Epithelial cell of prostate (primary cell): Measurements from ENCODE around the gene PBX4.
"Not testable (repeated sequence)": the region's sequence is repeated elsewhere in the genome, so short reads cannot be mapped to it uniquely, and the experiment has no call there.

Experiments
- DNase-seq: peaks from one replicate; pipeline ENCODE4 v3.0.0-alpha.2; 2011; ENCODE audit warnings: low read depth, low spot score
- H3K27ac ChIP-seq: fragments of 450-650 bp; 2 replicates; pipeline ENCODE4 v1.5.1; 2017; ENCODE audit warnings: mild to moderate bottlenecking

PBX4 gene

DNA sequence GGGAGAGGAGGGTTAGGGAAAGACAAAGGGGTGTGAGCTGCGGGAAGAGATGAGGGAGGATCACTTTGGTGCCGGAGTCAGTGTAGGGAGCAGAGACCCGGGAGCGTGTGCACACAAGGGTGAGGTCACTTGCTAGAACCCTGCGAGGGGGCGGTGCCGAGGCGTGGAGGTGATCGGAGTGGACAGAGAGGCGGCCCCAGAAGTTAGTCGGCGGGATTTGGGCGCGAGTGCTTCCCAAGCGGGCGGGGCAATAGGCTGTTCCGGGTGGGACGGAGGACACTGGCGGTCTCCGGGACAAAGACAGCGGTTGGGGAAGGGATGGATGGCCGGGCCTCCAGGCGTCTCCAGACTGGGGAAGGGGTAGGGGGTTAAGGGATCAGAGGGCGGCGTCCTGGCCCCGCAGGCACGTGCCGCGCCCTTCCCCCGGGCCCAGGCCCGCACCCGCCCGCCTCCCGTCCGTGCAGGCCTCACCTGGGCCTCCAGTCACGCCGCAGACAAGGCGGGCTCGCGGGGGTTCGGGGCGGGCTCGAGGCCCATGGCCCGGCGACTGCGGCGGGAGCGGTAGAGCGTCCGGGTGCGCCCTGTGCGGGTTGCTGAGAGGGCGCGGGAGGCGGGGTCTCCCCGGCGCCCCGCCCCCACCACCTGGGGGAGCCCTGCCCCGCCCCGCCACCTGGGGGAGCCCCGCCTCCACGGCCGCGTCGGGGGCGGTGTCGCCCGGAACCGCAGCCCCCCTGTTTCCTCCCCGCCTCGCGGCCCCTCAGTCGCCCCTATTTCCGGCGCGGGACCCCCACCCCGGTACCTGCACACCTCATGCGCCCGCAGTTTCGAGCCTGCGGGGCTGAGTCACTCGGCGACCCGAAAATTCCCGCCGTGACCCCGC is 9.4 kb upstream of the PBX4 start, which contains the start of gene LPAR2:
LPAR2 (minus strand) TSS at position 600 of the 880 bp plus-strand sequence. CDS start 945 bp downstream, outside the sequence.
- peak within 1 kb of the TSS; percentile 88 for H3K27ac ChIP-seq
- DNase-seq = no peak

DNA sequence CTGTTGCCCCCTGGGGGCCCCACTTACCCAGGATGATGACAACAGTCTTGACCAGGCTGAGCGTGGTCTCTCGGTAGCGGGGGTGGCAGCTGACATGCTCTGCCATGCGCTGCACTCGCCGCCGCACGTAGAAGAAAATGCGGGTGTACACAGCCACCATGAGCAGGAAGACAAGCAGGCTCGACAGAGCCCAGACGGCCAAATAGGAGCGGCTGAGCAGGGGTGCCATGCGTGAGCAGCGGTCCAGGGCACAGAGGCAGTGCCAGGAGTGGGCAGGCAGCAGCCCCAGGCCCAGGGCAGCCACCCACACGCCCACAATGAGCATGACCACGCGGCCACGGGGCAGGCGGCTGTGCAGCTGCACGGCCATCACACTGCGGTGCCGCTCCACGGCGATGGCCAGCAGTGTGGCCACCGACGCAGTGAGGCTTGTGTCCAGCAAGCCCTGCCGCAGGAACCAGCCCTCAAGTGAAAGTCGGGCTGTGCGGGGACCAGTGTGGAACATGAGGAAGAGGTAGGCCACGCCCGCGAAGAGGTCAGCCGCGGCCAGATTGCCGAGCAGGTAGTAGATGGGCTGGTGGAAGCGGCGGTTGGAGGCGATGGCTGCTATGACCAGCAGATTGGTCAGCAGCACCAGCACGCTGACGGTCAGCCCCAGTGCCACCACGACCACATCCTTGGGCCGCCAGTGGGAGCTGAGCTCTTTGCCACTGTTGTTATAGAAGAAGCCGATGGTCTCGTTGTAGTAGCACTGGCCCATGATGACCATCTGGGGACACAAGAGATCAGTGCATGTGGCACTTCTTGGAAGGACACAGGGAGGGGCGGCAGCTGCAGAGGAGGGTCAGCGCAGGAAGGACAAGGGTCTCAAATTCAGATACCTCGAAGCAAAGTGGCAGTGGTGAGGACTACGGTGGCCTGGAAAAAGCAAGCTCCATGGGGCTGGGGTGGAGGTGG is 8.3 kb upstream of the PBX4 start:
- DNase-seq = no peak
- peak overlapping the region; percentile 88 for H3K27ac ChIP-seq

DNA sequence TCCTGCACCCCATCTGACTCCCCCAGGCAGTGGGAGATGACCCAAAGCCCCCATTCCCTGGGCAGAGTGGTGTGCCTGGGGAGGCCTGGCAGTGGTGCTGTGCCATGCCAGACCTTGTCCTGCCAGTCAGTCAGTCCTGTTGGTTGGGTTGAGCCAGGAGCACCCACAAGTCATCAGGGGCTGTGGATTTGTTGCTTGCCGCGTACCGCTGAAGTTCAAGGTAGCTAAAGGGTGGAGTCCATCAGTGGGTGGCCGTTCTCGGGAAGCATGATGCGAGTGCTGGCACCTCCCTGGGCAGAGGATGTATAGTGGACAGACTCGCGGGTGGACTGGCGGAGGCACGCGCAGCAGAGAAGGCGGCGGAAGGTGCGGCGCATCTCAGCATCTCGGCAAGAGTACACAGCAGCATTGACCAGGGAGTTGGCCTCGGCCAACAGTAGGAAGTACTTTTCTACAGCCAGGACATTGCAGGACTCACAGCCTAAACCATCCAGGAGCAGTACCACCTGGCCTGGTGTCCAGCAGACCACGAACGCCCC is 5.6 kb upstream of the PBX4 start:
- no peak overlapping the region for H3K27ac ChIP-seq
- DNase-seq = no peak

DNA sequence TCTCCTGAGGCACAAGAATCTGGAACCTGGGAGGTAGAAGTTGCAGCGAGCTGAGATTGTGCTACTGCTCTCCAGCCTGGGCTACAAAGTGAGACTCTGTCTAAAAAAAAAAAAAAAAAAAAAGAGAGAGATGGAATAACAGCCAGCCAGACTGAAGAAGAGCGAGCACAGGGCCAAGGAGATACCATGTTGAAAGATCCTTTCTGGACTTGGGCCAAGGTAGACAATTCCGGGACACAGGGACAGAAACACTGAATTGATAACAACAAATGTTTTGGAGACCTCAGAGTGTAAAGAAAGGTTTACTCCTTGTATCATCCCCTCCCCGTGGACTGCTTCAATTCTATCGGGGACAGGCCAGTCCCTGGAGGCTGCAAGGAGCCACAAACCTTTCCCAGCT is 4.9 kb upstream of the PBX4 start:
- no peak for DNase-seq
- H3K27ac ChIP-seq = no peak overlapping the region

DNA sequence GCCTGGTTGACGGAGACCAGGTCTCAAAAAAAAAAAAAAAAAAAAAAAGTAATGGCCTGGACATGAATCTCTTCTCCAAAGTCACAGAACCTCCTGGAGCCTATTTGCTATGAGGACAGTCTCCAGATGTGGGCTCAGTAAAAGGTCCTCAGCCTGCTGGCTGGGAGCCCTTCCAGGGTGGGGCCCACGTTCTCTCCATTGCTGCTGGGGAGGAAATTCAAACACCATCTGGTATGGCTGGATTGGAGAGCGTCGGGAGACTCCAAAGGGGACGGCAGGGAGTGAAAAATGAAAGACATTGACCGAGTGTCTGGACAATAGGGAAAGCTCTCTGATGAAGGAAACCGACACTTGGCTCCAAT is 1.3 kb upstream of the PBX4 start:
- no peak for DNase-seq
- H3K27ac ChIP-seq = no peak overlapping the region

DNA sequence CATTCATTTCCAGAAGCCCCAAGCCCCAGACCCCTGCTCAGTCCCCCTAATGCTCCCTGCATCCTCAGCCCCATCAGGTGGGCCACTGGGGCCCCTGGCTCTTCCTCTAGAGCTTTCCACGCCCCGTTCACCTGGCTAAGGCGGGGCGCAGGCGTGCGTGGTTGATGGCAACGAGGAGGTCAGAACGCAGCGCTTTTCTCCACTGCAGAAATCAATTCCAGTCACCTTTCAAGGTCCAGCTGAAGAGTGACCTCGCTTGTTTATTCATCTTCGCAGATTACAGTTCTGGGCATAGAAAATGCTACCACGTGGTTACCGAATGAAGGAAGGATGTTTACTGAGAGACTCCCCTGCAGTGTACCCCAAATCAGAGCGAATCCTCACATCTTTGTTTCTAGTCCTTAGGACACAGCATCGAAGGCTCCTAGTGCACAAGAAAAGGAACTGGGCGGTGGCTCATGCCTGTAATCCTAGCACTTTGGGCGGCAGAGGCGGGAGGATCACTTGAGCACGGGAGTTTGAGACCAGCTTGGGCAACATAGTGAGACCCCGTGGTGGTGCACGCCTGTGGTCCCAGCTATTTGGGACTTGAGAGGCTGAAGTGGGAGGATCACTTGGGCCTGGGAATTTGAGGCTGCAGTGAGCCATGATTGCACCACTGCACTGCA is 828 bp upstream of the PBX4 start:
- DNase-seq = no peak
- H3K27ac ChIP-seq = no peak overlapping the region

DNA sequence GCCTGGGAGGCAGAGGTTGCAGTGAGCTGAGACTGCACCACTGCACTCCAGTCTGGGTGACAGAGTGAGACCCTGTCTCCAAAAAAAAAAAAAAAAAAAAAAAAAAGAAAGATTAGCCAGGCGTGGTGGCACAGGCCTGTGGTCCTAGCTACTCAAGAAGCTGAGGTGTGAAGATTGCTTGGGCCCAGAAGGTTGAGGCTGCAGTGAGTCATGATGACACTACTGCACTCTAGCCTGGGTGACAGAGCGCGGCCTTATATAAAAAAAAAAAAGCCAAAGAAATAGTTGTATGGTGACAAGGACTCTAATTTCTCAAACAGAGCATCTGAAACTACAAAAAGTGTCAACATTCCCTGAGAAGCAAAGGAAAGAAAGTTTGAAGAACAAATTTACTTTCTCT is 3.4 kb downstream of the PBX4 start:
- DNase-seq = no peak
- H3K27ac ChIP-seq = peak overlapping the region; percentile 9

DNA sequence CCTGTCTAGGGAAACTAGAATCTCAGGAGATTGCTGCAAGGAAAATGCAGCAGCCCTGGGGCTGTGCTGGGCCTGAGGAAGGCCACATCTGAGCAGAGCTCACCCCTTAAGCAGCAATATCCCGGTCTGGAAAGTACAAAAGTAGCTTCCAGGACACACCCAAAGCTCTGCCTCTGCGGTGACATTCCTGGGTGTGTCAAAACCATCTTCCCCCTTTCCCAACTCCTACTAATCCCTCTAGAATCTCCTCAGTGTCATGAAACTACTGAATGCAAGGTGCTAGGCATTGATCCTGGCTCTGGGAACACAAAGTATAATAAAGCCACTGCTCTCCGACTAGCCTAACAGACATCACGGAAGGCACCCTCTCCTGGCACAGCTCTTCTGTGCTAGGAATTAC is 5.0 kb downstream of the PBX4 start:
- DNase-seq = no peak
- H3K27ac ChIP-seq = peak overlapping the region; percentile 49

DNA sequence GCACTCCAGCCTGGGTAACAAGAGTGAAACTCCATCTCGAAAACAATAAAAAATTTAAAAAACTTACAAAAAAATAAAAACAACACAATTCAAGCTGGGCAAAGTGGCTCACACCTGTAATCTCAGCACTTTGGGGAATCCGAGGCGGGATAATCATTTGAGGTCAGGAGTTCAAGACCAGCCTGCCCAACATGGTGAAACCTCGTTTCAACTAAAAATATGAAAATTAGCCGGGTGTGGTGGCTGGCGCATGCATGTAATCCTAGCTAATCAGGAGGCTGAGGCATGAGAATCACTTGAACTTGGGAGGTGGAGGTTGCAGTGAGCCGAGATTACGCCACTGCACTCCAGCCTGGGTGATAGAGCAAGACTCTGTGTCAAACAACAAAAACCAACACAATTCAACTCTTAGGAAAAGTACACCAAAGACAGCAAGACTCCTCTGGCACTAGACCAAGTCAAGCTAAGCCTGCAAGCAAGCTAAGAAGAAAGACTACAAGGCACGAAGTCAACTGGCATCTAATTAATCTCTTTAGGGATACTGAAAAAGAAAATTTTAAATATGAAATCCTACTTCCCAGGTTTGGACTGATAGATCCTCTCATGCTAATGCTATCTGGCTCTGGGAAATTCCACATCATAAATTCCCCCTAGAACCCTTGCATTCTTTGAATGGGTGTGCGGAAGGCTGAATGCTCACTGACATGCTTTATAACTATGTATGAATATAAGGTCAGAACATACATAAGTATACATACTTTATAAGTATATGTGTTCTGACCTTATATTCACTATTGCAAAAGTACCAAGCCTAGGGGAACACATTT is 7.9 kb downstream of the PBX4 start:
- no peak for DNase-seq
- no peak overlapping the region for H3K27ac ChIP-seq

DNA sequence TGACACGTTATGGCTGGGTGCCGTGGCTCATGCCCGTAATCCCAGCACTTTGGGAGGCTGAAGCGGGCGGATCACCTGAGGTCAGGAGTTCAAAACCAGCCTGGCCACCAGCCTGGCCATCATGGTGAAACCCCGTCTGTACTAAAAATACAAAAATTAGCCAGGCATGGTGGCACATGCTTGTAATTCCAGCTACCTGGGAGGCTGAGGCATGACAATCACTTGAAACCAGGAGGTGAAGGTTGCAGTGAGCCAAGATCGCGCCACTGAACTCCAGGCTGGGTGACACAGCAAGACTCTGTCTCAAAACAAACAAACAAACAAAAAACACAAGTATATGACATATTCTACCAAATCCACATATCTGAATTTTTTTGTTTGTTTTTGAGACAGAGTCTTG is 11.8 kb downstream of the PBX4 start:
- not testable (repeated sequence) for DNase-seq

DNA sequence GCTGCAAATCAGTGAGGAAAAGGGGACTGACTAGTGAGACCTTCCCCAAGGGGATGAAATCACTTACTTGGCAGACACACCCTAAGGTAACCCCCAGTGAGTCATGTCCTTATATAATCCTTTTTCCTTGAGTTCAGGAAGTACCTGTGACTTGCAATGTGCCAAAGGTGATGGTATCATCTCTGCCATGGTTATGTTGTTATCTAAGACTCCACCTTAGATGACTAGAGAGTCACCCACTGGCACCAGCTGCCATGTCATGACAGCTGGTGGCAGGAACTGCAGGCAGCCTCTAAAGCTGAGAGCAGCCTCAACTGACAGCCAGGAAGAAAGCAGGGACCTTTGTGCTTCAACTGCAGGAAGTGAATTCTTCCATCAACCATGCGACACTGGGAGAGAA is 12.5 kb downstream of the PBX4 start:
- H3K27ac ChIP-seq = peak overlapping the region; percentile 32
- peak; percentile 94 for DNase-seq

More for the DNA sequence above, 11.8 kb downstream of the PBX4 start:
- H3K27ac ChIP-seq = peak overlapping the region; percentile 32

DNA sequence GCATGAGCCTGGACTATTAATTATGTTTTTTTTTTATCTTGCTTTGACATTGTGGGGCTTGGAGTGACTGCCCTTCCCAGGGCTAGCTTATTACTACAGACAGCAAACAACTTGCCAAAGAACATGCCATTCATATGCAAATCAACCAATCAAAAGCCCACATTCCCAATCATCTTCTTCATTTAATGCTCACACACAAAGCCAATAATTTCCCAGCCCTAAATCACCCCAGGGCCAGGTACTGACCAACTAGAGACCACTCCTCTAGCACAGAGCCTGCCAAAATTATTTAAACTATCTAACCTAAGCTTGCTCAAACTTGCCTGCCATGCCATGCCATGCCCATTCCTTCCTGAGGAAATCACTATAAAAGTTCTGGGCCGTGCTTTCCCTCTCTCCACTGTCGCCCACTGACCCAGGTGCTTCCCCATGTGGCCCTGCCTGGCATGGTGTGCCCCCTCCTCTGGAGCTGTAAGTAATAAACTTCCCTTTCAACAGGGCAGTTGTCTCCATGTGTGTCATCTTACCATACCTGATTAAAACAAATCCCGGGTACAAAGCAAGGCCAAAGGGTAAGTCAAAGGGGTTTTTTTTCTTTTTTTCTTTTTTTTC is 15.7 kb downstream of the PBX4 start:
- peak overlapping the region; percentile 66 for H3K27ac ChIP-seq
- DNase-seq = no peak

DNA sequence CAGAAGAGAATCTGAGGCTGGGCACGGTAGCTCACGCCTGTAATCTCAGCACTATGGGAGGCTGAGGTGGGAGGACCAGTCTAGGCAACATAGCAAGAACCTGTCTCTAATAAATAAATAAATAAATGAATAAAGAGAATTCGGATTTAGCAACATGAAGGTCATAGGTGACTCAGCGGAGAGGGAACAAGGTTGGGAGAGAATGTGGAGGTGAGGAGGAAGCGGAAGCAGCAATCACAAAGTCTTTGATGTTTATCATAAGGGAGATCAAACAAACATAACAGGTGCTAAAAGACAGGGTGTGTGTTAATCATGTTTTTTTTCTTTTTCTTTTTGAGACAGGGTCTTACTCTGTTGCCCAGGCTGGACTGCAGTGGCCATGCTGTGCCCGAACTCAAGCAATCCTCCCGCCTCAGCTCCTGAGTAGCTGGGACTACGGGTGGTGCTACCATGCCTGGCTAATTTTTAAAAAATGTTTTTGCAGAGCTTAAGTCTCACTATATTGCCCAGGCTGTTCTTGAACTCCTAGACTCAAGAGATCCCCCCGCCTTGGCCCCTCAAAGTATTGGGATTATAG is 16.3 kb downstream of the PBX4 start:
- no peak for DNase-seq
- H3K27ac ChIP-seq = peak overlapping the region; percentile 66

DNA sequence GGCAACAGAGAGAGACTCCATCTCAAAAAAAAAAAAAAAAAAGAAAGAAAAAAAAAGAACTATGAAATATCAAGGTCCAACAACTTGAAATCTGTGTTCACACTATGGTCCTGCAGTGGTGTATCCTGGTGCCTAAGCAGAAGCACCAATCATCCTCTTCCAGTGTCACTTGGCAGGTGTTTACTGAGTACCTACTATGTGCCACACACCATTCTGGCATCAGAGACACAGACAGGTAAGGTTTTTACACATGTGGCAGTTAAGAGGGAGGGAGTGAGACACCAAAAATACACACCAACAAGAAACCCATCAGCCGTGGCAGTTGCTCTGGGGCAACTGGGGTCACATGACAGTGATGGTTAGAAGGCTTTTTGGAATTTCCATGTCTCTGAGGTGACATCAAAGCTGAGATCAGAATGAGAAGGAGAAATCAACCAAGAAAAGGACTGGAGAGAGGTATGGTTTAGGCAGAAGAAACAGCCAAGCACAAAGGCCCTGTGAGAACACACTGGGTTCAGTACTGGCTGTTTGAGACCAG is 17.6 kb downstream of the PBX4 start:
- no peak overlapping the region for H3K27ac ChIP-seq
- DNase-seq = no peak

DNA sequence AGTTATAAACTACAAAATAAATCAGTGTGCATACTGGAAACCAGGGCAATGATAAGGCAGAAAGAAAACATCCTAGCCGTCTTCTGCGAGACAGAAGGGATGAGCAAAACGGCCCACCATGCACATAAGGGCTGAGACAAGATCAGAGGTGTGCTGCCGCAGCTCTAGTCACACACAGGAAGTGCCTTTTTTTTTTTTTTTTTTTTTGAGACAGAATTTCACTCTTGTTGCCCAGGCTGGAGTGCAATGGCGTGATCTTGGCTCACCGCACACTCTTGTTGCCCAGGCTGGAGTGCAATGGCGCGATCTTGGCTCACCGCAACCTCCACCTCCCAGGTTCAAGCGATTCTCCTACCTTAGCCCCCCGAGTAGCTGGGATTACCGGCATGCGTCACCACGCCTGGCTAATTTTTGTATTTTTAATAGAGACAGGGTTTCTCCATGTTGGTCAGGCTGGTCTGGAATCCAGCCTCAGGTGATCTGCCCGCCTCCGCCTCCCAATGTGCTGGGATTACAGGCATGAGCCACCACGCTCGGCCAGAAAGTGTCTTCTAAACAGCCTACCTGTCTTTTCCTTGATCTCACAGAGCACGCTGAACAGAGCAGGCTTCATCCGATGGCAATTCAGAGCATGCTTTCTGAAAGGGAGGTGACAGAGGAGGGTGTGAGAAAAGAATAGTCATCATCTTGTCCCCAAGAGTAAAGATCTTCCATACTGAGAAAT is 19.6 kb downstream of the PBX4 start:
- H3K27ac ChIP-seq, DNase-seq: not testable (repeated sequence)

DNA sequence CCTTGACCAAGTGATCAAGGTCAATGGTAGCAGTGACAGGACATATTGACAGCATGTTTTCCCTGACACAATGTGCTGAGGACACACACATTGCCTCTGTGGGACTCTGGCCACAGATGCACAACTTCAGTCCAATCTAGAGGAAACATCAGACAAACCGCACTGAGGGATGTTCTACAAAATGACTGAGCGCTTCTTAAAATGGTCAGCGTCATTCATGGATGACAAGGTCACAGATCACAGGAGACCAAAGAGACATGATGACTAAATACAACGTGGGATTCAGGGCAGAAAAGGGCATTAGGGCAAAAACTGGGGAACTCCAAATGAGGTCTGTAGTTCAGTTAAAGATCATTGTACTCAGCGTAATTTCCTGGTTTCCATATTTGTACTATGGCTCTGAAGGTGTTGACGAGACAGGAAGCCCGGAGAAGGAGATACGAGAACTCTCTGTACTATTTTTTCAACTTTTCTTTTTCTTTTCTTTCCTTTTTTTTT is 20.6 kb downstream of the PBX4 start:
- no peak overlapping the region for H3K27ac ChIP-seq
- no peak for DNase-seq

DNA sequence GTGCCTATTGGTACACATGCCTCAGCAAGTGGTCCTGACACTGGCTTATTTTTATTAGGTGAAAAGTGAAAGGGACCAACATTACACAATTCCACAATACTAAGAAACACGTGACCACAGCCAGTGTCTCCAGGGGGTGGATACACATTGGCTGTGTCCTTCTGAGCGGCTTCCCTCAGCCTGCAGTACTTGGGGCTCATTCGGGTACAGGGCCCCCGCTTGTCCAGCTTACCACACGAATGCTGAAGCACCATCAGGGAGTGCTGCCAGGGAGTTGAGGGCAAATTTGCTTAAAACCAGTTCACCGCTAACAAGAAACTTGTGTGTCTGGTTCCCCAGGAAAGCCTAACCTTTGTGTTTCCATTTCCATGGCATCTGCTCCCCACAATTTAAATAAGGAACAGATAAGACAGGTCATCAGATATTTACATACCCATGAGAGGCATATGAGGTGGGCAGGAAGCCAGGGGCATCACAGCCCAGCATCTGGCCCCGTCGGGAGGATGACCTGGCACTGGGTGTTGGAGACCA is 23.3 kb downstream of the PBX4 start:
- no peak for DNase-seq
- H3K27ac ChIP-seq = no peak overlapping the region
